Kidney (tissue), 14 donors: Measurements from ENCODE around the gene RELT. TPM values are rescaled to one million over a fixed set of nuclear protein-coding genes. Genes with fewer than 3 reads are reported as not detected.

Experiments
- DNase-seq, 5 donors: peaks; one replicate each; pipeline ENCODE4 v3.0.0-alpha.2; 2013 to 2020
- FAIRE-seq: peaks from 2 replicates; lab custom pipeline; 2012; peaks lifted over from hg19 to GRCh38; lab: Jason Lieb, UNC
- H3K27ac ChIP-seq, 2 donors: one replicate each; pipeline ENCODE4 v1.7.0; 2013; ENCODE audit warnings: low read depth in 2 of 2, low read length in 2 of 2, inconsistent platforms in 1 of 2
- H3K27me3 ChIP-seq: one replicate; pipeline ENCODE4 v1.7.1; 2013; ENCODE audit warnings: low read length, inconsistent platforms; ENCODE audit not compliant: control insufficient read depth, insufficient read depth
- H3K36me3 ChIP-seq, 3 donors: one replicate each; pipeline versions ENCODE4 v1.7.0 to v1.7.1; 2013; ENCODE audit warnings: low read length in 3 of 3, control low read depth in 1 of 3, inconsistent platforms in 1 of 3; ENCODE audit not compliant: insufficient read depth in 3 of 3, control insufficient read depth in 2 of 3
- H3K4me1 ChIP-seq, 3 donors: one replicate each; pipeline versions ENCODE4 v1.7.0 to v1.7.1; 2013; ENCODE audit warnings: low read length in 3 of 3, inconsistent platforms in 1 of 3, low read depth in 1 of 3; ENCODE audit not compliant: control insufficient read depth in 2 of 3, insufficient read depth in 2 of 3
- H3K4me3 ChIP-seq, 3 donors: one replicate each; pipeline versions ENCODE4 v1.7.0 to v1.8.1; 2013; ENCODE audit warnings: low read length in 3 of 3, control low read depth in 1 of 3, inconsistent platforms in 1 of 3
- H3K9ac ChIP-seq, 3 donors: one replicate each; pipeline versions ENCODE4 v1.7.0 to v1.7.1; 2013; ENCODE audit warnings: low read length in 3 of 3, control low read depth in 1 of 3, inconsistent platforms in 1 of 3
- H3K9me3 ChIP-seq, 3 donors: one replicate each; pipeline versions ENCODE4 v1.7.0 to v1.7.1; 2013; ENCODE audit warnings: low read length in 3 of 3, control low read depth in 1 of 3, inconsistent platforms in 1 of 3; ENCODE audit not compliant: control insufficient read depth in 2 of 3, insufficient read depth in 1 of 3
- intact Hi-C: fragments of 100-400 bp; cut with DNase I; formaldehyde crosslinking; loops from one replicate; pipeline ENCODE4 v1.11.1; 2022
- polyA plus RNA-seq: library from polyadenylated mRNA; stranded (reverse); fragments of 350-450 nt; fragmentation: Illumina TruSeq; extraction: RNeasy Lipid Tissue Mini Kit (QIAGEN cat#74804); gene quantifications from one replicate; pipeline ENCODE4 v1.2.3, GENCODE V29; 2014; ENCODE audit warnings: low read depth, low replicate concordance; ENCODE audit not compliant: insufficient read depth
- total RNA-seq: library from RNA; stranded (reverse); fragmentation: NEBNext Ultra II Directional; extraction: Animal tissue kit (Norgen Biotek cat#: 25700); gene quantifications from one replicate; pipeline ENCODE4 v1.2.1, GENCODE V29; 2021
- TF ChIP-seq, protein P1 (sequence below): IDR thresholded peaks from 3 replicates; pipeline ENCODE4 v1.5.1; 2012; ENCODE audit warnings: mild to moderate bottlenecking, moderate library complexity, borderline replicate concordance; ENCODE audit not compliant: insufficient read depth; ENCODE audit errors: extremely low read depth
- donor health status: control.
- donor health status: control.
- donor health status: control.
- donor health status: control.
- donor health status: control.
- donor health status: DM: yes; HTN: yes; CAD: no.
- donor health status: Normal renal cell carcinoma (clear cell type).

The RELT gene
- total and polyA plus RNA-seq, 2 donors from 2014 or later = 1.0 to 8.7 TPM

- intact Hi-C loops = no loop called here
- no peak for FAIRE-seq
- DNase-seq = peak in 2 of 5 donors; percentile 50 to 76
- Histone ChIP-seq H3K27me3 (no peaks in the 10 kb centered on the region), H3K9me3 (no peaks in the 10 kb centered on the region), H3K27ac (no peak overlapping the region), H3K9ac (no peak overlapping the region), H3K4me3 (no peak overlapping the region), H3K4me1 (no peaks in the 10 kb centered on the region), H3K36me3 (peaks cover 4 to 78% (median 44%) of the 10 kb centered on the region in 3 donors)
- TF ChIP-seq, protein P1, sequence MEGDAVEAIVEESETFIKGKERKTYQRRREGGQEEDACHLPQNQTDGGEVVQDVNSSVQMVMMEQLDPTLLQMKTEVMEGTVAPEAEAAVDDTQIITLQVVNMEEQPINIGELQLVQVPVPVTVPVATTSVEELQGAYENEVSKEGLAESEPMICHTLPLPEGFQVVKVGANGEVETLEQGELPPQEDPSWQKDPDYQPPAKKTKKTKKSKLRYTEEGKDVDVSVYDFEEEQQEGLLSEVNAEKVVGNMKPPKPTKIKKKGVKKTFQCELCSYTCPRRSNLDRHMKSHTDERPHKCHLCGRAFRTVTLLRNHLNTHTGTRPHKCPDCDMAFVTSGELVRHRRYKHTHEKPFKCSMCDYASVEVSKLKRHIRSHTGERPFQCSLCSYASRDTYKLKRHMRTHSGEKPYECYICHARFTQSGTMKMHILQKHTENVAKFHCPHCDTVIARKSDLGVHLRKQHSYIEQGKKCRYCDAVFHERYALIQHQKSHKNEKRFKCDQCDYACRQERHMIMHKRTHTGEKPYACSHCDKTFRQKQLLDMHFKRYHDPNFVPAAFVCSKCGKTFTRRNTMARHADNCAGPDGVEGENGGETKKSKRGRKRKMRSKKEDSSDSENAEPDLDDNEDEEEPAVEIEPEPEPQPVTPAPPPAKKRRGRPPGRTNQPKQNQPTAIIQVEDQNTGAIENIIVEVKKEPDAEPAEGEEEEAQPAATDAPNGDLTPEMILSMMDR = no peak
Observed at GRCh38 chr11:73361953-73362776, 14.0 kb upstream of the RELT start.

DNA sequence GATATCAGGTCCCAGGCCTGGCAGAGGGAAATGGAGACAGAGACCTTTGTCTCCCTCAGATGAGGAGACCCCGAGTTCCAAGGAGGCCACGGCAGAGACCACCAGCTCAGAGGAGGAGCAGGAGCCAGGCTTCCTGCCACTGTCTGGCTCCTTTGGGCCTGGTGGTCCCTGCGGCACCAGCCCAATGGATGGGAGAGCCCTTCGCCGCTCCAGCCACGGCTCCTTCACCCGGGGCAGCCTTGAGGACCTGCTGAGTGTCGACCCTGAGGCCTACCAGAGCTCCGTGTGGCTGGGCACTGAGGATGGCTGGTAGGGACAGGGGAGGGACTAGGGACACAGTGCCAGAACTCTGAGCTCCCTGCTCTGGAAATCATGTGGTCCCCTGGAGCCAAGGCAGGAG, 13.1 kb upstream of the RELT start:
- no peak overlapping the region for H3K9ac ChIP-seq
- DNase-seq (no peak), FAIRE-seq (no peak)
- no peaks in the 10 kb centered on the region for H3K27me3 ChIP-seq
- no peak overlapping the region for H3K27ac ChIP-seq
- no peaks in the 10 kb centered on the region for H3K4me1 ChIP-seq
- TF ChIP-seq, protein P1 = no peak
- intact Hi-C loops = no loop called here
- no peaks in the 10 kb centered on the region for H3K9me3 ChIP-seq
- no peak overlapping the region for H3K4me3 ChIP-seq
- peaks cover 4 to 69% (median 45%) of the 10 kb centered on the region in 3 donors for H3K36me3 ChIP-seq

DNA sequence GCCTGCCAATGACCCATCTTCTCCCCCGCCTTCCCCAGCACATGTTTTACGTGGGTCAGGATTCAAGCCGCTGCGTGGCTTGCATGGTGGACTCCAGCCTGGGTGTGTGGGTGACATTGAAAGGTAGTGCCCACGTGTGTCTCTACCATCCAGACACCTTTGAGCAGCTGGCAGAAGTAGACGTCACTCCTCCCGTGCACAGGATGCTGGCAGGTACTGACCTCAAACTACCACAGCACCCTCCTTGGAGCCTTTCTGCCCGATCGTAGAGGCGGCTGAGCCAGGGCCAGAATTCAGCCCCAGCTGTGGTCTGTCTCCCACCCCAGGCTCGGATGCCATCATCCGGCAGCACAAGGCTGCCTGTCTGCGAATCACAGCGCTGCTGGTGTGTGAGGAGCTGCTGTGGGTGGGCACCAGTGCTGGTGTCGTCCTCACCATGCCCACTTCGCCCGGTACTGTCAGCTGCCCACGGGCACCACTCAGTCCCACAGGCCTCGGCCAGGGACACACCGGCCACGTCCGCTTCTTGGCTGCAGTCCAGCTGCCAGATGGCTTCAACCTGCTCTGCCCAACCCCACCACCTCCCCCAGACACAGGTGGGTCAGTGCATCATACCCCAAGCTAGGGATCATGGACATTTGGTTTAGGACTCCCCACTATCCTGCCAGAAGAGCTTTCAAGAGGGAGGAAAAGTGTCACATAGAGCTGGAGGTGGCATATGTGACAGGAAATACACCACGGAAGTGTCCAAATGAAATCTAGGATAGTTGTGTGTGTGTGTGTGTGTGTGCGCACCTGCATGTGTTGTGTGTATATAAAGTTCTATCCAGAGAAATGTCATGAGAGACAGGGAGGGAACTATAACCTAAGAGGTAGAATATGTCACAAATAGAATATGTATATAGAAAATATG, 10.6 kb upstream of the RELT start:
- Histone ChIP-seq H3K4me1 (no peaks in the 10 kb centered on the region), H3K36me3 (peaks cover 4 to 51% (median 35%) of the 10 kb centered on the region in 3 donors), H3K27ac (peak overlapping the region in 1 of 2 donors; percentile 41), H3K4me3 (no peak overlapping the region), H3K27me3 (no peaks in the 10 kb centered on the region), H3K9me3 (no peaks in the 10 kb centered on the region), H3K9ac (no peak overlapping the region)
- no peak for DNase-seq
- TF ChIP-seq, protein P1 = no peak
- intact Hi-C loops = no loop called here
- FAIRE-seq = no peak
